Activated naive CD4-positive, alpha-beta T cell treated with anti-CD3 and anti-CD28 coated beads, Interleukin-2, amount 10 ng/mL, durations not matched to agents 7 days and 5 days (primary cell): ENCODE measurements around the gene CAVIN1.
"Not testable (repeated sequence)": the region's sequence is repeated elsewhere in the genome, so short reads cannot be mapped to it uniquely, and the experiment has no call there.

Experiments used
- CTCF ChIA-PET: fragments of 350-600 bp; sonication (Branson Sonifier 250); formaldehyde crosslinking; loops from one replicate; lab custom pipeline; 2021; ENCODE audit warnings: antibody characterized with exemption; lab: Charles Lee
- DNase-seq: peaks from one replicate; pipeline ENCODE4 v3.0.0-alpha.2; 2020
- H3K27ac Mint-ChIP-seq: one replicate; pipeline ENCODE4 v1.8.0; 2021; ENCODE audit warnings: mild to moderate bottlenecking, moderate library complexity, mixed read lengths
- H3K27me3 Mint-ChIP-seq: one replicate; pipeline ENCODE4 v1.8.0; 2021; ENCODE audit warnings: mild to moderate bottlenecking, mixed read lengths
- H3K36me3 Mint-ChIP-seq: one replicate; pipeline ENCODE4 v1.8.0; 2021; ENCODE audit warnings: mixed read lengths
- H3K4me1 Mint-ChIP-seq: one replicate; pipeline ENCODE4 v1.8.0; 2021; ENCODE audit warnings: mixed read lengths
- H3K4me3 Mint-ChIP-seq: one replicate; pipeline ENCODE4 v1.8.0; 2021; ENCODE audit warnings: mild to moderate bottlenecking, moderate library complexity, mixed read lengths
- H3K9me3 Mint-ChIP-seq: one replicate; pipeline ENCODE4 v1.8.0; 2021; ENCODE audit warnings: mixed read lengths

CAVIN1 gene

DNA sequence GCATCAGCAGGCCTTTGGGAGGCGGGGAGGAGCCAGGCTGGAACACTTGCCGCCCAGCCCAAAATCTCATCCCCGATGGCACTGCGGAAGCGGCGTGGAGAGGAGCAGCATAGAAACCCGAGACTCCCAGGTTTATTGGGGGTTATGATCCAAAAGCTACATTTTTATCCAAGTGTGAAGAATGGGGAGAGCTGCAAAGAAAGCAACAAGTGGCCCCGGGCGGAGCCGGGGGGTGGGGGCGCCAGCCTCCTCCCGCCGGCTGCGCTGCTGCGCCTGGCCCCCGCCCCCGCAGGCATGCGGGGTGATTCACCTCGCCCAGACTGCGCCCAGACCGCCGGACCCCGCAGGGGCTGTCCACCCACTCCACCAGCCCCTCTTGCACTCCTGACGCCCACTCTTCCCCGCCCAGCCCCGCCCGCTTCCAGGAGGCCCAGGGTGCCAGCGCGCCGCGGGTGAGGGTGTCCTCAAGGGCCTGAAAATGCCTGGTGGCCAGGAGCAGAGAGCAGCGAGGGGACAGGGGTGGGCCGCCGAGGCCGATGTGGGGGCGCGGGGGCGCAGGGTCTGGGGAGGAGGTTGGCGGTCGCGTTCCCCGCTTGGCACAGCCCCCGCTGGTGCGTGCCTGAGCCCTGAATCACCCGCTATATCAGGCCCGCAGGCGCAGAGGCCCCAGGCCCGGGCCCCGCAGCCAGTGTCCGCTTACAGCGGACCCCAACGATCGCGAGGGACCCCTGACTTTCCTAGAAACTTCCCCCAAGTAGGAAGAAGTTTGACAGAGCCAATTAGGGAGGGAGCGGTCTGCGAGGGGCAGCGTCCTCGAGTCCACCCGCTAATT, 1.3 kb downstream of the CAVIN1 start:
- Mint-ChIP-seq H3K27me3 (peaks cover 80% of the 10 kb centered on the region), H3K4me1 (peaks cover 17% of the 10 kb centered on the region), H3K36me3 (no peaks in the 10 kb centered on the region), H3K9me3 (no peaks in the 10 kb centered on the region), H3K27ac (no peak overlapping the region), H3K4me3 (peak overlapping the region; percentile 63)
- DNase-seq: no peak
- CTCF ChIA-PET: interaction anchor here (1.2 to 2.7 kb wide), 5 partner anchors 12 to 106 kb away, joined by 3 to 9 read pairs (median 4); no protein-coding TSS in a partner anchor

DNA sequence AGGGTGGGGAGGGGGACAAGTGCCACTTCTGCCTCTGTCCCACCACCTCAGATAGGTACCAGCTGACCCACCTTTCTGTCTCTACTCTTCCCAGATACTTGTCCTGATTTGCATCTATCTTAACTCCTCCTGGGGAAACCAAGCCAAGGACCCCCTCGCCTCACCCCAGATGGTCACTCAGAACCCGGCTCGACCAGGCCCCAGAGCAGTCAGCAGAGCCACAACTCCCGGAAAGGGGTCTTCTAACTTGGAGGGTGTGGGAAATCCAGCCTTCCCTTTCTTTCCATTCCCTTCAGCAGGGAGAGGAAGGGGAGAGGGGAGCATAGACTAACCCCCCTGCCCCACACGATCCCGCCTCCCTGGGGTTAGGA, 1.9 kb downstream of the CAVIN1 start:
- no peaks in the 10 kb centered on the region for H3K9me3 Mint-ChIP-seq
- CTCF ChIA-PET: interaction anchor here (1.3 to 2.7 kb wide), 2 partner anchors 13 to 106 kb away, joined by 4 to 9 read pairs; no protein-coding TSS in a partner anchor
- peak overlapping the region; percentile 33 for H3K4me3 Mint-ChIP-seq
- H3K27ac Mint-ChIP-seq: no peak overlapping the region
- H3K4me1 Mint-ChIP-seq: peaks cover 18% of the 10 kb centered on the region
- H3K27me3 Mint-ChIP-seq: peaks cover 81% of the 10 kb centered on the region
- no peaks in the 10 kb centered on the region for H3K36me3 Mint-ChIP-seq
- no peak for DNase-seq

GRCh38 chr17:42417981-42418380, 5.1 kb downstream of the CAVIN1 start:
- H3K9me3 Mint-ChIP-seq, H3K4me3 Mint-ChIP-seq, H3K36me3 Mint-ChIP-seq, DNase-seq, H3K27ac Mint-ChIP-seq, CTCF ChIA-PET: not testable (repeated sequence)
- Mint-ChIP-seq H3K4me1 (peaks cover 33% of the 10 kb centered on the region), H3K27me3 (peaks cover 51% of the 10 kb centered on the region)

DNA sequence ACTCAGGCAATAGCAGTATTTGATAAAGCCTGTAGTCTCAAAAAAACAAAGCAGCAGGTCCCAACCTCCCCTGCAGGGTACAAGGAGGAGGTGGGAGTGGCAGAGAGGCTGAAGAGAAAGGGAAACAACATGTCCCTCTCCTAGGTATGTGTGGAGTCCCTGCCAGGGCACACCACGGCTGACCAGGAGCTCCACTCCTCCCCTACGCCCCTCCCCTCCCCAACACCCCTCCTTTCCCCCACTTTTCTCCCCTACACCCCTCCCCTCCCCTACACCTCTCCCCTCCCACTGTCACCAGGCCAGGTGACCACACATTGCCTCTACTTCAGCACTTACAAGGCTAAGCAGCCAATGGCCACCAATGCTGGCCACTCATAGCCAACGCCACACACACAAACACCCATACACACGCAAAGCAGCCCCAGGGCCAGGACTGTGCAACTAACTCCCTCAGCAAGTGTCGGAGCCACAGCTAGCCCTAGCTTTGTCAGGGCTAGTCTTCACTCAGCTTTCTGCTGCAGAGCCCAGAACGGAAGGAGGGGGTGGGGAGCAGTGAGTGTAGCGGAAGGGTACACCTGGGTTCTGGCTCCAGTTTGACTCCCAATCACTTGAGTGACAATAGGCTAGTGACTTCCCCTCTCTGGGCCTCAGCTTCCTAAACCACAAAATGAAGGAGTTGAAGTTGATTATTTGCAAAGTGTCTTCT, 8.2 kb downstream of the CAVIN1 start:
- peak; percentile 76 for DNase-seq
- no peaks in the 10 kb centered on the region for H3K36me3 Mint-ChIP-seq
- H3K27ac Mint-ChIP-seq: peak overlapping the region; percentile 85
- CTCF ChIA-PET: interaction anchor here (0.7 to 2.7 kb wide), 11 partner anchors 9 to 112 kb away, joined by 3 to 19 read pairs (median 5); no protein-coding TSS in a partner anchor
- peaks cover 36% of the 10 kb centered on the region for H3K27me3 Mint-ChIP-seq
- H3K9me3 Mint-ChIP-seq: no peaks in the 10 kb centered on the region
- peaks cover 24% of the 10 kb centered on the region for H3K4me1 Mint-ChIP-seq
- H3K4me3 Mint-ChIP-seq: peak overlapping the region; percentile 62

GRCh38 chr17:42413464-42414040, 9.5 kb downstream of the CAVIN1 start:
- Mint-ChIP-seq H3K36me3 (no peaks in the 10 kb centered on the region), H3K9me3 (no peaks in the 10 kb centered on the region), H3K4me1 (peaks cover 24% of the 10 kb centered on the region), H3K4me3 (no peak overlapping the region), H3K27me3 (peaks cover 26% of the 10 kb centered on the region), H3K27ac (no peak overlapping the region)
- no peak for DNase-seq
- CTCF ChIA-PET: interaction anchor here (0.5 to 2.2 kb wide), 3 partner anchors 100 to 1809 kb away, joined by 3 to 7 read pairs (median 3); no protein-coding TSS in a partner anchor

GRCh38 chr17:42411905-42412679, 11.0 kb downstream of the CAVIN1 start:
- H3K27ac Mint-ChIP-seq: no peak overlapping the region

GRCh38 chr17:42411361-42411760, 11.7 kb downstream of the CAVIN1 start:
- H3K36me3 Mint-ChIP-seq: no peaks in the 10 kb centered on the region
- no peak overlapping the region for H3K27ac Mint-ChIP-seq
- no peak overlapping the region for H3K4me3 Mint-ChIP-seq
- peaks cover 25% of the 10 kb centered on the region for H3K27me3 Mint-ChIP-seq
- no peaks in the 10 kb centered on the region for H3K9me3 Mint-ChIP-seq
- no peak for DNase-seq
- CTCF ChIA-PET: interaction anchor here (0.9 to 1.2 kb wide), 2 partner anchors 80 to 116 kb away, joined by 3 to 4 read pairs; no protein-coding TSS in a partner anchor
- peaks cover 32% of the 10 kb centered on the region for H3K4me1 Mint-ChIP-seq

More at GRCh38 chr17:42411905-42412679, 11.0 kb downstream of the CAVIN1 start:
- H3K36me3 Mint-ChIP-seq: no peaks in the 10 kb centered on the region
- H3K4me3 Mint-ChIP-seq: no peak overlapping the region
- H3K9me3 Mint-ChIP-seq: no peaks in the 10 kb centered on the region
- H3K27me3 Mint-ChIP-seq: peaks cover 30% of the 10 kb centered on the region
- H3K4me1 Mint-ChIP-seq: peaks cover 28% of the 10 kb centered on the region
- DNase-seq: no peak
- CTCF ChIA-PET: interaction anchor here (0.9 to 1.2 kb wide), 2 partner anchors 80 to 115 kb away, joined by 3 to 4 read pairs; no protein-coding TSS in a partner anchor

- H3K27me3 Mint-ChIP-seq: peaks cover 25% of the 10 kb centered on the region
- CTCF ChIA-PET: interaction anchor here (1.9 kb wide), 1 partner anchor 117 kb away, joined by 4 read pairs; no protein-coding TSS in a partner anchor
- H3K4me3 Mint-ChIP-seq: no peak overlapping the region
- peaks cover 28% of the 10 kb centered on the region for H3K4me1 Mint-ChIP-seq
- no peak for DNase-seq
- H3K9me3 Mint-ChIP-seq: no peaks in the 10 kb centered on the region
- peak overlapping the region; percentile 49 for H3K27ac Mint-ChIP-seq
- no peaks in the 10 kb centered on the region for H3K36me3 Mint-ChIP-seq
These were observed 12.8 kb downstream of the CAVIN1 start for GRCh38 chr17:42410319-42410685.

DNA sequence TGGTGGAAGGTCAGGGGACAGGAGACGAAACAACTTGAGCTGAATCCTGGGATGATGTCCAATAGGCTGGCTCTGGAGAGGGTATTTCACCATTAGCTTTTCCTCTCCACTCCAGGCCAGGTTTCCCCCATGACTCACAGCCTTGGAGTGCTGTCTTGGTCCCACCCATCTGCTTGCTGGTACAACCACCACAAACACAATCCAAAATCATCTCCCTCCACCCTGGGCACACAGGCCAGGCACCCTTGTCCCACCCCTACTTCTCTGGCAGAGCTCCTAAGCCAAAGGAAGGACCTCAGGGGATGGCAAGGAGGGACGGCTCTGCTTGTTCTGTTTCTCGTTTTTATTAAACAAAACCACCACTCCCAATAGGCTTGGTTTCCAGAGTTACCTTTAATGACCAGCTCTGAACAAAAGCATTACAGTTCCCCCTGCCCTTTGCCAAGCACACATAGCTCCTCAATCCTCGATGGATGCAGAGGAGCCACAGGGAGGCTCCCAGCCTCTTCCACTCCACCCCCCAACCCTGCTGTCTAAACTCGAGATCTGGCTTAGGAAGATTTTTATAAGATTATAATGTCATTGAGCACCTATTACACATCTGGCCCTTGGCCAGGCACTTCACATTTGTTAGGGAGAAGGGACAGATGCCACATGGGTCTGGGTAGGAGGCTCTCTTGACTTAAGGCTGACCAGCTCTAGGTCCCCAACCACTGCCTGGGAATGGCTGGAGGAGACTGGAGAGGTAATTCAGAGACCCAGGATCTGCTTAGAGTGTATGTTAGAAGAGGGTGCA, 13.3 kb downstream of the CAVIN1 start:
- Mint-ChIP-seq H3K9me3 (no peaks in the 10 kb centered on the region), H3K27ac (peak overlapping the region; percentile 49), H3K36me3 (no peaks in the 10 kb centered on the region), H3K27me3 (peaks cover 30% of the 10 kb centered on the region), H3K4me1 (peaks cover 22% of the 10 kb centered on the region), H3K4me3 (no peak overlapping the region)
- CTCF ChIA-PET: interaction anchor here (0.9 to 1.9 kb wide), 3 partner anchors 73 to 188 kb away, joined by 4 read pairs; no protein-coding TSS in a partner anchor
- no peak for DNase-seq

DNA sequence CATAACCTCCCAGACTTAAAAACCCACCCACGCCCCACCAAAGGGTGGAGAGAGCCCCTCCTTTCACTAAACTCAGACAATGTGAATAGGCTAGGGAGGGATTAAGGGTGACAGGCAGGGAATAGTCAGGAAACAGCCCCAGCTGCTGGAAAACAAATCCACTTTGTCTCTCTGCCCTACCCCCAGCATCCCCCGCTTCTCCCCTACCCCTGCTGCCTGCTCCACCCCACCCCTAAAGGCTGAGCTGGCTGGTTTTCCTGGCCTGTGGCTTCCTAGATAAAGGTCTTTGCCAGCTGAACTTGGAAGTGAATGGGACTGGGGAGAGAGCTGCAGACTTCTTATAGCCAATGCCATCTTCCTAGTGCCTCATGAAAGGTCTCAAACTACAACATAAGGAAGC, 15.0 kb downstream of the CAVIN1 start:
- no peaks in the 10 kb centered on the region for H3K9me3 Mint-ChIP-seq
- peaks cover 16% of the 10 kb centered on the region for H3K4me1 Mint-ChIP-seq
- H3K27ac Mint-ChIP-seq: no peak overlapping the region
- CTCF ChIA-PET: interaction anchor here (1.0 to 11.2 kb wide), 5 partner anchors 34 to 382 kb away, joined by 3 to 237 read pairs (median 4); no protein-coding TSS in a partner anchor
- H3K36me3 Mint-ChIP-seq: no peaks in the 10 kb centered on the region
- no peak overlapping the region for H3K4me3 Mint-ChIP-seq
- DNase-seq: no peak
- H3K27me3 Mint-ChIP-seq: peaks cover 44% of the 10 kb centered on the region

GRCh38 chr17:42407289-42407836, 15.7 kb downstream of the CAVIN1 start:
- CTCF ChIA-PET: interaction anchor here (0.9 to 11.2 kb wide), 20 partner anchors 8 to 382 kb away, joined by 3 to 237 read pairs (median 6); partner anchors contain the start of gene STAT3
- H3K27me3 Mint-ChIP-seq: peaks cover 50% of the 10 kb centered on the region
- no peaks in the 10 kb centered on the region for H3K36me3 Mint-ChIP-seq
- no peaks in the 10 kb centered on the region for H3K9me3 Mint-ChIP-seq
- H3K4me1 Mint-ChIP-seq: peaks cover 18% of the 10 kb centered on the region
- H3K4me3 Mint-ChIP-seq: no peak overlapping the region
- DNase-seq: peak; percentile 79
- no peak overlapping the region for H3K27ac Mint-ChIP-seq

- CTCF ChIA-PET: interaction anchor here (0.7 to 11.2 kb wide), 34 partner anchors 8 to 449 kb away, joined by 3 to 237 read pairs (median 4); partner anchors contain the start of gene STAT3
- H3K4me3 Mint-ChIP-seq: no peak overlapping the region
- peaks cover 19% of the 10 kb centered on the region for H3K4me1 Mint-ChIP-seq
- no peak overlapping the region for H3K27ac Mint-ChIP-seq
- no peak for DNase-seq
- H3K36me3 Mint-ChIP-seq: no peaks in the 10 kb centered on the region
- H3K27me3 Mint-ChIP-seq: peaks cover 46% of the 10 kb centered on the region
- no peaks in the 10 kb centered on the region for H3K9me3 Mint-ChIP-seq
These were observed 16.3 kb downstream of the CAVIN1 start for GRCh38 chr17:42406615-42407288.
